GM23248 (cell line): ENCODE data around the gene FTO. TPM values are rescaled to one million over a fixed set of nuclear protein-coding genes. Genes with fewer than 3 reads are reported as not detected.
A peak's percentile ranks its signal among the peaks of the same experiment; 100 is the strongest.

Source experiments
- DNase-seq: peaks from one replicate; pipeline ENCODE4 v3.0.0-alpha.2; 2015
- H2AFZ ChIP-seq: fragments of 200-600 bp; sonication (generic); 2 replicates; pipeline ENCODE4 v1.6.1; 2016; ENCODE audit warnings: antibody characterized with exemption
- H3F3A ChIP-seq: fragments of 200-600 bp; sonication (generic); 2 replicates; pipeline ENCODE4 v1.6.1; 2016; ENCODE audit warnings: mild to moderate bottlenecking, antibody characterized with exemption, mixed run types; ENCODE audit not compliant: insufficient read depth
- H3K27ac ChIP-seq: fragments of 200-600 bp; sonication (generic); 2 replicates; pipeline ENCODE4 v1.5.1; 2016; ENCODE audit warnings: mild to moderate bottlenecking
- H3K27me3 ChIP-seq: fragments of 200-600 bp; sonication (generic); replicated peaks from 2 replicates; pipeline ENCODE4 v1.6.1; 2016; ENCODE audit warnings: mild to moderate bottlenecking; ENCODE audit not compliant: insufficient read depth
- H3K36me3 ChIP-seq: fragments of 200-600 bp; sonication (generic); 2 replicates; pipeline ENCODE4 v1.6.1; 2016; ENCODE audit warnings: low read depth, mild to moderate bottlenecking
- H3K4me1 ChIP-seq: fragments of 200-600 bp; sonication (generic); 2 replicates; pipeline ENCODE4 v1.6.1; 2016; ENCODE audit warnings: mild to moderate bottlenecking; ENCODE audit not compliant: insufficient read depth
- H3K4me2 ChIP-seq: fragments of 200-600 bp; sonication (generic); one replicate; pipeline ENCODE4 v1.6.1; 2016; ENCODE audit warnings: mild to moderate bottlenecking; ENCODE audit not compliant: unreplicated experiment
- H3K4me3 ChIP-seq: fragments of 200-600 bp; sonication (generic); 2 replicates; pipeline ENCODE4 v1.5.1; 2016; ENCODE audit warnings: mild to moderate bottlenecking
- H3K79me2 ChIP-seq: fragments of 200-600 bp; sonication (generic); 2 replicates; pipeline ENCODE4 v1.6.1; 2016; ENCODE audit warnings: mild to moderate bottlenecking; ENCODE audit not compliant: insufficient read depth
- H3K9ac ChIP-seq: fragments of 200-600 bp; sonication (generic); 2 replicates; pipeline ENCODE4 v1.6.1; 2016; ENCODE audit warnings: mild to moderate bottlenecking
- H3K9me2 ChIP-seq: fragments of 200-600 bp; sonication (generic); 2 replicates; pipeline ENCODE4 v1.6.1; 2016; ENCODE audit warnings: mixed run types, mild to moderate bottlenecking, moderate library complexity; ENCODE audit not compliant: insufficient read depth
- H3K9me3 ChIP-seq: fragments of 200-600 bp; sonication (generic); one replicate; pipeline ENCODE4 v1.6.1; 2017; ENCODE audit warnings: low read depth
- H4K20me1 ChIP-seq: fragments of 200-600 bp; sonication (generic); 2 replicates; pipeline ENCODE4 v1.6.0; 2016; ENCODE audit not compliant: insufficient read depth
- EZH2 ChIP-seq: fragments of 200-600 bp; sonication (generic); IDR thresholded peaks from 2 replicates; pipeline ENCODE4 v1.6.1; 2018; ENCODE audit warnings: antibody characterized with exemption, mild to moderate bottlenecking; ENCODE audit not compliant: insufficient read depth, poor library complexity, severe bottlenecking
- EZH2phosphoT487 ChIP-seq: fragments of 200-600 bp; sonication (generic); IDR thresholded peaks from 2 replicates; pipeline ENCODE4 v1.6.1; 2018; ENCODE audit warnings: antibody characterized with exemption, moderate library complexity, mild to moderate bottlenecking, low read depth; ENCODE audit not compliant: insufficient read depth
- WGBS, 2 experiments: methylation state at CpG; one replicate each; pipeline ENCODE4 v1.1.6; 2015 to 2017; ENCODE audit warnings: low lambda C conversion rate in 2 of 2, low coverage in 1 of 2; ENCODE audit errors: missing lambda C conversion rate in 2 of 2; 5-methylcytosine and 5-hydroxymethylcytosine counted together
- in situ Hi-C: fragments of 300-500 bp; cut with MboI; formaldehyde crosslinking; loops from 2 replicates; pipeline ENCODE4 v1.15.0; 2020
- polyA plus RNA-seq: library from polyadenylated mRNA; unstranded; fragments of >200 nt; fragmentation: Nextera tagmentation; extraction: Ambion mirVana; gene quantifications from 2 replicates; pipeline ENCODE4 v1.2.1, GENCODE V29; 2016
- total RNA-seq: library from RNA; depleted of rRNA; stranded (reverse); fragments of >200 nt; shearing (Covaris generic); gene quantifications from 2 replicates; pipeline ENCODE4 v1.2.3, GENCODE V29; 2014

FTO gene
- total and polyA plus RNA-seq, 2 experiments from 2014 or later = 85.3 to 99.2 TPM

GRCh38 chr16:53769185-53769584 lies 65.2 kb downstream of the FTO start:
- H3K79me2 ChIP-seq = peaks cover 85% of the 10 kb centered on the region
- H3K27ac ChIP-seq = peak overlapping the region; percentile 81
- H3K4me3 ChIP-seq = peak overlapping the region; percentile 21; the same call in 1 of the 2 replicates
- H3K9me3 ChIP-seq = no peaks in the 10 kb centered on the region
- no peak overlapping the region for H2AFZ ChIP-seq
- peak overlapping the region; percentile 58 for H3K4me2 ChIP-seq
- H3K4me1 ChIP-seq = peaks cover 70% of the 10 kb centered on the region
- H3K9me2 ChIP-seq = no peaks in the 10 kb centered on the region
- in situ Hi-C loops = loop anchor here (10.0 kb wide), 1 partner anchor 1166 kb away; the partner anchor contains the start of gene IRX5
- H3K36me3 ChIP-seq = no peaks in the 10 kb centered on the region
- peak overlapping the region; percentile 57 for H3K9ac ChIP-seq
- DNase-seq = no peak
- 72 to 79% methylated on average over 4 of the region's 4 CpGs for WGBS, 2 experiments
- no peaks in the 10 kb centered on the region for H3K27me3 ChIP-seq
- H4K20me1 ChIP-seq = no peaks in the 10 kb centered on the region
- no peak for TF ChIP-seq EZH2
- TF ChIP-seq EZH2phosphoT487 = no peak
- peaks cover 50% of the 10 kb centered on the region for H3F3A ChIP-seq

GRCh38 chr16:53769787-53770186 lies 65.8 kb downstream of the FTO start:
- H3K4me3 ChIP-seq = no peak overlapping the region
- peaks cover 76% of the 10 kb centered on the region for H3K4me1 ChIP-seq
- TF ChIP-seq EZH2phosphoT487 = no peak
- no peak for TF ChIP-seq EZH2
- no peak overlapping the region for H2AFZ ChIP-seq
- no peaks in the 10 kb centered on the region for H4K20me1 ChIP-seq
- H3K9me3 ChIP-seq = no peaks in the 10 kb centered on the region
- H3K9me2 ChIP-seq = no peaks in the 10 kb centered on the region
- H3K36me3 ChIP-seq = no peaks in the 10 kb centered on the region
- H3F3A ChIP-seq = peaks cover 56% of the 10 kb centered on the region
- H3K4me2 ChIP-seq = peak overlapping the region; percentile 1
- H3K27ac ChIP-seq = 0 out of 2 replicates have a peak overlapping the region, but pooled peaks have one; percentile 81
- in situ Hi-C loops = loop anchor here (10.0 kb wide), 2 partner anchors 405 to 1165 kb away; partner anchors contain the start of gene IRX5
- H3K9ac ChIP-seq = no peak overlapping the region
- no peaks in the 10 kb centered on the region for H3K27me3 ChIP-seq
- no peak for DNase-seq
- peaks cover 85% of the 10 kb centered on the region for H3K79me2 ChIP-seq

GRCh38 chr16:53770641-53771040 lies 66.7 kb downstream of the FTO start:
- no peaks in the 10 kb centered on the region for H3K27me3 ChIP-seq
- no peak overlapping the region for H3K27ac ChIP-seq
- no peak overlapping the region for H3K9ac ChIP-seq
- H3K4me2 ChIP-seq = peak overlapping the region; percentile 23
- no peak overlapping the region for H2AFZ ChIP-seq
- peak; percentile 54 for DNase-seq
- H3K9me2 ChIP-seq = no peaks in the 10 kb centered on the region
- H3K4me1 ChIP-seq = peaks cover 84% of the 10 kb centered on the region
- no peak for TF ChIP-seq EZH2phosphoT487
- TF ChIP-seq EZH2 = no peak
- H3F3A ChIP-seq = peaks cover 62% of the 10 kb centered on the region
- no peak overlapping the region for H3K4me3 ChIP-seq
- H3K36me3 ChIP-seq = no peaks in the 10 kb centered on the region
- H3K9me3 ChIP-seq = no peaks in the 10 kb centered on the region
- 60 to 69% methylated on average over 4 of the region's 4 CpGs for WGBS, 2 experiments
- H3K79me2 ChIP-seq = peaks cover 85% of the 10 kb centered on the region
- in situ Hi-C loops = loop anchor here (10.0 kb wide), 1 partner anchor 404 kb away; no protein-coding TSS in a partner anchor
- H4K20me1 ChIP-seq = no peaks in the 10 kb centered on the region

DNA sequence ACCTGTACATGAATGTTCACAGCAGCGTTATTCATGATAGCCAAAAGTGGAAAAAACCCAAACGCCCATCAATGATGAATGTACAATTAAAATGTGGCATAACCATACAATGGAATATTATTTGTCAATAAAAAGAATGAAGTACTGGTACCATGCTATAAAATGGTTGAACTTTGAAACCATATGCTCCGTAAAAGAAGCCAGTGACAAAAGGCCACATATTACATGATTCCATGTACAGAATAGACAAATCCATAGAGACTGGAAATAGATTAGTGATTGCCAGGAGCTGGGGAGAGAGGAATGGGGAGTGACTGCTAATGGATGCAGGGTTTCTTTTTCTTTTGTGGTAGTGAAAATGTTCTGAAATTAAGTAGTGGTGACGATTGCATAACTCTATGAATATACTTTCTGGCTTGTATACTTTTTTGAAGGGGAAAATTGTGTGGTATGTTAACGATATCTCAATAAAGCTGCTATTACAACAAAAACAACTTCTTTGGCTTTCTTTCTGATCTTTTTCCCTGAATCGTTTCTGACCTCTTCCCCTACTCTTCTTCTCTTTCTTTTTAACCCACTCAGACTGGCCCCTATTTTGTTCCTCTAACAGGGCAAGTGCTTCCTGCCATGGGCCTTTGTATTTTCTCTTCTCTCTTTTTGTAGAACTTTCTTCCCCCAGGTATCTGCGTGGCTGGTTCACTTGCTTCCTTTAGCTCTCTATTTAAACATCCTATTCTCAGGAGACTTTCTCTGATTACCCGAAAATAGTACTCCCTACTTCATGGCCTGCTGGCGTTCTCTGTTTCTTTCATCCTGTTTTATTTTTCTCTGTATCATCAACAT lies 67.9 kb downstream of the FTO start:
- Histone ChIP-seq H2AFZ (no peak overlapping the region), H3K27me3 (no peaks in the 10 kb centered on the region), H3F3A (peaks cover 71% of the 10 kb centered on the region), H3K4me2 (peak overlapping the region; percentile 20), H4K20me1 (no peaks in the 10 kb centered on the region), H3K36me3 (no peaks in the 10 kb centered on the region), H3K9ac (no peak overlapping the region), H3K4me3 (no peak overlapping the region), H3K27ac (no peak overlapping the region), H3K79me2 (peaks cover 77% of the 10 kb centered on the region), H3K9me3 (no peaks in the 10 kb centered on the region), H3K9me2 (no peaks in the 10 kb centered on the region), H3K4me1 (peaks cover 95% of the 10 kb centered on the region)
- 74 to 77% methylated on average over 9 of the region's 9 CpGs for WGBS, 2 experiments
- in situ Hi-C loops = loop anchor here (10.0 kb wide), 1 partner anchor 403 kb away; no protein-coding TSS in a partner anchor
- DNase-seq = peak; percentile 38
- TF ChIP-seq EZH2phosphoT487 (no peak), EZH2 (no peak)
